HG03469 (cell line): ENCODE measurements around the gene MANSC4.
"Not testable (repeated sequence)": the region's sequence is repeated elsewhere in the genome, so short reads cannot be mapped to it uniquely, and the experiment has no call there.

ENCODE experiments used
- ATAC-seq: cut with Tn5 transposase; IDR thresholded peaks from one replicate; pipeline ENCODE4 v1.9.1; 2021; ENCODE audit warnings: mild to moderate bottlenecking, moderate library complexity, moderate number of reproducible peaks; ENCODE audit not compliant: unreplicated experiment

MANSC4 gene

GRCh38 chr12:27756670-27757195 is 23.3 kb downstream of the MANSC4 start:
- no peak for ATAC-seq

DNA sequence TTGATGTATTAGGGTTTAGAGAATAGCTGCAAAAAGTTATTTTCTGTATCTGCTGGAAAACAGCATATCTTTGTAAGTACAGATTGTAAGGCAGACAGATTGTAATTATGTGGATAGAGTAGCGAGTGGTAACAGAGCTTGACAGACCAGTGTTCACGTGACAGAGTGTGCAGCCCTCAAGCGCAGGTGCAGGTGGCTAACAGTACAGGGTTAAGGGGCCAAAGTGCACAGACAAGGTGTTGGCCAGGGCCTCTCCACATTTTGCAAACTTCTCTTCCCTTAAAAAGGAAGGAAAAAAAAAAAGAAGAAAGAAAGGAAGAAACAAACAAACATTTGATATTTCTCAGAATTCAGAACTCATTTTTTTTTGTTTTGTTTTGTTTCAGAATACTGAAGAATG is 25.2 kb downstream of the MANSC4 start:
- ATAC-seq: no peak

DNA sequence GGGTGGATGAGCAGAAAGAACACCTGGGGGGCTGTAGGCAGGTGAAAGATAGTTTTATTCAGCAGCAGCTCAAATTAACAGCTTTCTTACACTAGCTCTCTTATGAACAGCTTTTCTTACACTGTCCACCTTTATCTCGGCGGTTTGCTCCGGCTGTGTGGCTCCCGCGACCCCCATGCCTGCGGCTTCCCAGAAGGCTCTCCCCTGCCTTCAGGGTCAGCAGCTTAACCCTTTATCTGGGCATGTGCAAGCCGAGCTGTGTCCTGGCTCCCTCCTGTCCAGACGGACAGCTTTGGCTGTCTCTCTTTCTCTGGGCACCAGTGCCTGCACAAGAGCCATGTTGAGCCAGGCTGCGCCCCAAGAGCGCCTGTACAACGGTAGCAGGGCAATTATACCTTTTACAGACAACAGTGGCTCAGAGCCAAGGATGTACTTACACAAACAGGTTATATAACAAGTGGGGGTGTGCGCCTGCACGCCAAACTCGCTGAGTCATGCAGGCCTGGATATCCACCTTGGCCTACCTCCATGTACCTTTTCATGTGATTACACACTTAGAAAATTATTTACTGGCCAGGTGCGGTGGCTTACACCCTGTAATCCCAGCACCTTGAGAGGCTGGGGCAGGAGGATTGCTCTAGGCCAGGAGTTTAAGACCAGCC is 28.5 kb downstream of the MANSC4 start:
- no peak for ATAC-seq

GRCh38 chr12:27747111-27747820 is 32.8 kb downstream of the MANSC4 start:
- no peak for ATAC-seq

DNA sequence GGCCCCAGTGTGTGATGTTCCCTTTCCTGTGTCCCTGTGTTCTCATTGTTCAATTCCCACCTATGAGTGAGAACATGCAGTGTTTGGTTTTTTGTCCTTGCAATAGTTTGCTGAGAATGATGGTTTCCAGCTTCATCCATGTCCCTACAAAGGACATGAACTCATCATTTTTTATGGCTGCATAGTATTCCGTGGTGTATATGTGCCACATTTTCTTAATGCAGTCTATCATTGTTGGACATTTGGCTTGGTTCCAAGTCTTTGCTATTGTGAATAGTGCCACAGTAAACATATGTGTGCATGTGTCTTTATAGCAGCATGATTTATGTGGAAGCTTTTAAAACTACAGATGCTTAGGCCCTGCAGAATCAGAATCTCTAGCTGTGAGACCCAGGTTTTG is 34.3 kb downstream of the MANSC4 start:
- not testable (repeated sequence) for ATAC-seq

GRCh38 chr12:27743601-27744000 is 36.4 kb downstream of the MANSC4 start:
- no peak for ATAC-seq

GRCh38 chr12:27734321-27734720 is 45.7 kb downstream of the MANSC4 start:
- ATAC-seq: not testable (repeated sequence)

DNA sequence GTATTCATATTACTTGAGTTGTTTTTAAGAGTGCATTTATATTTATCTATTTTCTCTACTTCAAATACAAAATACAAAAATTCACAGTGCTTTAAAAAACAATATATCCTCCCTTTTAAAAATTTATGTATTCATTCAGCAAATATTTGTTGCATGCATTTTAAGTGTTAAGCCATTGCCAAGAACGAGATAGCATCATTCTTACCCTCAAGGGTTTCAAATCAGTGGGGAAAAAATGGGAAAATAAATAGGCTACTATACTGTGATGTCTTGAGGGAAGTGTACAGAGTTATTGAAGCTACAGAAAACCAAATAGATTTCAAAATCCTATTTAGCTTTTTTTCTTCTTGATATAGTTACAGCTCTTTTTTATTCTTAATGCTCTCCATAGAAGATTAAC is 46.2 kb downstream of the MANSC4 start:
- no peak for ATAC-seq

- ATAC-seq: no peak
Observed at GRCh38 chr12:27733052-27733656, 46.9 kb downstream of the MANSC4 start.

DNA sequence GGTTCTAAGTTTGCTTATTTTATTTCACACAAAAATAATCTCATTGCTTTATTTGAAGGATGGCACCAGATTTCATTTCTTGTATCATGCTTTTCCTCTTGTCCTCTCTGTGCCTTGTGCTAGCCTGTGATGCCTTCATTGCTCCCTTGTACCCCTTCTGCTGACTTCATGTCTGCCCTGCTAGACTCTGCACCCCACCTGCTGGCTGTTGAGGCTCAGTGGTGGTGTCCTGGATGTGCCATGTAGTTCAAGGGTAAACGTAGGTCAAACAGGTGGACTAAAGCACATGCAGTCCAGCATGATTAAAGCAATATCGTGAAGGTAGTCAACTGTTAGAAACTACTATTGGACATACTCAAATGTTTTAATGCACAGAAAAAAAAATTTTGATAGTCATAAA is 47.8 kb downstream of the MANSC4 start:
- ATAC-seq: peak; percentile 61

DNA sequence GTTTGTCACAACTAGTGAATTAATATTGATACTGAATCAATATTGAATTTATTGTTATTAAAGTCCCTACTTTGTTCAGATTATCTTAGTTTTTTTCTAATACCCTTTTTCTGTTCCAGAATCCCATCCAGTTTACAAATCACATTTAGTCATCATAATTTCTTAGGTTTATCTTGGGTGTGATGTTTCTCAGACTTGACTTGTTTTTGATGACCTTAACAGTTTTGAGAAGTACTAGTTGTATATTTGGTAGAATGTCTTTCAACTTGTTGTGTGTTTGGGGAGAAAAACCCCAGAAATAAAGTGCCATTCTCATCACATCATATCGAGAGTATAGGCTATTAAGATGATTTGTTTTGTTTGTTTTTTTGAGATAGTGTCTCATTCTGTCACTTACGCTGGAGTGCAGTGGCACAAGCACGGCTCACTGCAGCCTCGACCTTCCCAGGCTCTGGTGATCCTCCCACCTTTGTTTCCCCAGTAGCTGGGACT is 49.9 kb downstream of the MANSC4 start:
- ATAC-seq: no peak

DNA sequence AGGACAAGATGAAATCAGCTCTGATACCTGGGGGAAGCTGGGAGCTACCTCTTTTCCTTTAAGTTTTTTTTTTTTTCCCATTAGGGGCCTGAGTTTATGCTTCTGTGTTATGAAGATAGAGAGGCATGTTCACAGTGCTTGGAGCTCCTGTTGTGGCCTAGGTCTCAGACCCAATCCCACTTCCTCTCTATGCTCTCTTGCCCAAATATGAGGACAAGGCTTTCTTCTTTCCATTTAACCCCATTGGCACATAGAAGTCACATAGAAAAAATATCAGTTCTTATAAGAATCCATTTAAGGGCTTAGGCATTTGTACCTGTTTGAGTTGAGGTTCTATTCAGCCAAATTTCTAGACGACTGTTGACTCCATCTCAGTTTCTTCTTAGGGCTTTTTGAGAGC is 56.8 kb downstream of the MANSC4 start:
- no peak for ATAC-seq
